GM19193 (cell line): Measurements from ENCODE around the gene NCK1.

Experiments
- POLR2A ChIP-seq: IDR thresholded peaks from 4 replicates; pipeline ENCODE4 v1.6.1; 2011; ENCODE audit not compliant: insufficient read depth, insufficient read length; ENCODE audit errors: extremely low read depth

Gene NCK1

DNA sequence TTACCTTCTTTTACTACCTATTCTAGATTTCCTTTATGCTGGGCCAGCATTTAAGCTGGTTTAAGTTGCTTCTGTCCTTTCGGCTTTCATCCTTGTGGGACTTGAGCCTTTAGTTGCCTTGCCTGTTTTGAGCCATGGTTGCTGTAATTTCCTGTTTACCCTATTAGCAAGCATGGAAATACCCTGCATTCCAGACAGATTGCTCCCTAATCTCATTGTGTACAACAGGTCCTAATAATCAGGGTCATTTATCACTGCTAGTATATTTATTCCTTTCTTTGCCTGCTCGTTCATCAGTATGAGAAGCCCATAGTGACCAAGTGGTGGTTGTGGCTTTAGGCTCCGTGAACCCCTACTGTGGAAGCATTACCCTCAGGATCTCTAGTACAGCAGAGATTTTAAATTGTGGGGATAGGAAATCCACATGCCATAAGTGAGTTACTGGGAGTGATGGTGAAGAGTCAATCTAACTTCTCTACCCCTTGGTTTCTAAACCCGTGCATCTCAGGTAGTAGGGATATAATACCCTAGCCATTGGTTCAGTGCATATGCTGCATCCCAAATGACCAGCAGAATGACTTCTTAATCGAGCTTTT, 31.9 kb downstream of the NCK1 start:
- TF ChIP-seq POLR2A, result no peak

DNA sequence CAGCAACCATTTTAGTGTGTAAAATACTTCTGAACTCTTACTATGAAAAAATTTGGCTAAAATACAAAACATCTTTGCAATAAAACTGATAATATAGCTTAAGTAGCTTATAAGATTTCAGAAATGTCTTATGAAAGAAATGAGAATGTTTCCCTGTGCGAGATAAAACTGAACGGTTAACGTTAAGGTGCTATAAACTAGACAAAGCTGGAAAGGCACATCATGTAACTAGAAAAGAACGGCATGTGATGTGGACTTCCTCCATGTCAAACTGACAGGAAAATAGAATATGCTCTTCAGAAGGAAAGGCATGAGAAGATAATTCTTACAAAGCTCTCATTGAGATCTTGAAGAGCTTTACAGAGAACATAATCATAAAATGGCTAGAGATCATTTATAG, 36.5 kb downstream of the NCK1 start:
- no peak for TF ChIP-seq POLR2A

- TF ChIP-seq POLR2A, result no peak
Observed at GRCh38 chr3:136898954-136899353, 36.9 kb downstream of the NCK1 start.

GRCh38 chr3:136899622-136900158, 37.7 kb downstream of the NCK1 start:
- TF ChIP-seq POLR2A, result no peak

- no peak for TF ChIP-seq POLR2A
Observed at GRCh38 chr3:136901391-136901790, 39.4 kb downstream of the NCK1 start.

- no peak for TF ChIP-seq POLR2A
Observed at GRCh38 chr3:136903899-136904298, 41.9 kb downstream of the NCK1 start.

- no peak for TF ChIP-seq POLR2A
Observed at GRCh38 chr3:136904746-136905145, 42.7 kb downstream of the NCK1 start.

DNA sequence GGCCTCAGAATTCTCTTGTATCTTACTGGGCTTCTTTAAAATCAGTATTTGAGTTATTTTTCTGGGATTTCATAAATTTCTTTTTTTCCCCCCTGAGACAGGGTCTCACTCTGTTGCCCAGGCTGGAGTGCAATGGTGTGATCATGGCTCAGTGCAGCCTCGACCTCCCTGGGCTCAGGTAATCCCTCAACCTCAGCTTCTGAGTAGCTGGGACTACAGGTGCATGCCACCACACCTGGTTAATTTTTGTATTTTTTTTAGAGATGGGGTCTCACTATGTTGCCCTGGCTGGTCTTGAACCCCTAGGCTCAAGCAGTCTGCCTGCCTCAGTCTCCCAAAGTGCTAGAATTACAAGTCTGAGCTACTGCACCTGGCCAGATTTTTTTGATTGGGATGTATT, 43.5 kb downstream of the NCK1 start:
- TF ChIP-seq POLR2A, result no peak

- no peak for TF ChIP-seq POLR2A
Observed at GRCh38 chr3:136906725-136907124, 44.7 kb downstream of the NCK1 start.

- TF ChIP-seq POLR2A, result no peak
Observed at GRCh38 chr3:136908297-136908696, 46.3 kb downstream of the NCK1 start.

DNA sequence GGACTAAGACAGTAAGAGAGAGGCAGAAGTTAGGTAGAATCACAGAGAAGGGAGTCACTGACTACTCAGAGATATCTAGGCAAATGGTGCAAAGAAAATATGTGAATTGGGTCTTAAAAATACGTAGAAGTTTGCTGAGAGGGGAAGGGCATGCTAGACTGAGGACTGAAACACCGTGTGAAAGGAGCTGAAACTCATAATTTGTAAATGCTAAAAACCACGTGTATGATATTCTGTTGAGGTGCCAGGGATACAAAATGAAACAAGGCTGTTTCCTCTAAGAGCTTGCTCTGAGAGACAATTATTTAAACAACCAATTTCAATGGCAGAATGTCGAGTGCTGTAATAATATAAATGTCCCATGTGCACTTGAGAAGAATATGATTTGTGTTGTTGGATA, 47.2 kb downstream of the NCK1 start:
- TF ChIP-seq POLR2A, result no peak

- no peak for TF ChIP-seq POLR2A
Observed at GRCh38 chr3:136910697-136911096, 48.7 kb downstream of the NCK1 start.

DNA sequence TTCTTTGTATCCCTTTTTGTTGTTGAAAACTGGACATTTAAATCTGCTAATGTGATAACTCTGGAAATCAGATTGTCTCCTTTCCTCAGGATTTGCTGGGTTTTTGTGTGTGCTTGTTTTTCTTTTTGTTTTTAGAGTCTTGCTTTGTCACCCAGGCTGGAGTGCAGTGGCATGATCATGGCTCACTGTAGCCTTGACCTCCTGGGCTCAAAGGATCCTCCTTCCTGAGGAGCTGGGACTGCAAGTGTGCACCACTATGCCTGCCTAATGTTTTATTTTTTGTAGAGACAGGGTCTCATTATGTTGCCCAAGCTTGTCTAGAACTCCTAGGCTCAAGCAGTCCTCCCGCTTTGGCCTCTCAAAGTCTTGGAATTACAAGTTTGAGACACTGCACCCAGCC, 51.2 kb downstream of the NCK1 start:
- TF ChIP-seq POLR2A, result no peak

GRCh38 chr3:136914739-136915138, 52.7 kb downstream of the NCK1 start:
- no peak for TF ChIP-seq POLR2A

DNA sequence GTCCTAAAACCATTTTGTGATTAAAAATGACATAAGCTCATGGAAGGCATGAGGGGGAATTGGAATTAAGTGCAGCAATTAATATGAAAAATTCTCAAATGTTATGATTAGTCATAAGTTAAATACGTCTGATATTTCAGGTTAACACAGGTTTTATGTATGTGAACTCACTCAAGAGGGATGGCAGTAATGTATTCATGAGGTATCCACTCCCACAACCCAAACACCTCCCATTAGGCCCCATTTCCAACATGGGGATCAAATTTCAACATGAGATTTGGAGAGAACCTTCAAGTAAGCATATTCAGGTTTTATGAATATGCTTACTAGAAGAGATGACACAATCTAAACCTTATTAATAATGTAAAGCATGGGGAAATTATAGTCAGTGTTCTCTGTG, 54.2 kb downstream of the NCK1 start:
- TF ChIP-seq POLR2A, result no peak

DNA sequence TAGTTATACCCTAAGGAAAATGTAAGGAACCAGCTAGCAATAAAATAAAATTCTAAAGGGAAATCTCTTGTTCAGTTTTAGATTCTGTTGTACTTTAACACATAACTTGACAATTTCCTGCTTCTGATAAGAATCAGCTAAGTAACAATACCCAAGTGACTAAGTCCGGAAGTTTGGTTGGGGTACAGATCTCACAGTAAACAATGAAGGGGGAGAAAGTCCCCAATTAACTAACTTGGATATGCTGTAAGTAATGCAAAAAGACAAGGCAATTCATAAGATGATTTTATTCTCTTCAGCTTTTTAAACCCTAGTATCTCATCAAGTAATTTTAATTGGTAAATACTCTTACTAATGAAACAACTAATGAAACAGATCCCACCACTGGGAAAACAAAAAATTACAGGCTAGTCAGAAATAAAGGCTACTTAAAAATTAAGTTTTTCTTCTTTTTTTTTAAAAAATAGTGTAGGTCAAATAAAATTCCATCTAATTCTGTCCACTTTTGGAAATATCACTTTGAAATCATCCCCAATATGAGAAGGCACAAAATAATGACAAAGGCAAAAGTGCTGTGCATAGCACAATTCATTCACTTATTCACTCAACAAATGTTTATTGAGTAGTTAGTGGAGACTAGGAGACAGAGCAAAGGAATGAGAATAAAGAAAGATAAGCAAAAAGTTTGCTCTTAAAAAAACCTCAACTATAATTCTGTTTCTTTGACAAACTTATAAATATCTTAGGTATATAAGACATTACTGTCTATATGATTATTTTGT, 58.0 kb downstream of the NCK1 start:
- no peak for TF ChIP-seq POLR2A
